Measurements from ENCODE around the gene GRIK2.

The GRIK2 gene

DNA sequence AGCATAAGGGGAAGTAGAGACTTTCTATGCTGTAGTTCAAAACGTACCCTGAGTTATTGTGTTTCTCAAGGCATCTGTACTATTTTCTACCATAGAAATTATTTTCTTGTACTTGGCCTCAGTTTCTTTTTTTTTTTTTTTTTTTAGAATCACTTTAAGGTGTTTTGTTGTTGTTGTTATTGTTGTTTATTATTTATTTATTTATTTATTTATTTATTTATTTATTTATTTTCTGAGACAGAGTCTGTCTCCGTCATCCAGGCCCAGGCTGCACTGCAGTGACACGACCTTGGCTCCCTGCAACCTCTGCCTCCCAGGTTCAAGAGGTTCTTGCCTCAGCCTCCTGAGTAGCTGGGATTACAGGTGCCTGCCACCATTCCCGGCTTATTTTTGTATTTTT lies 179.1 kb downstream of the GRIK2 start:
- Histone ChIP-seq H2AFZ (ENCODE audit: low read length, unreplicated experiment) (no peak overlapping the region), H3K79me2 (ENCODE audit: control insufficient read depth, insufficient read depth, low read length, unreplicated experiment) (no peaks in the 10 kb centered on the region), H3K27ac (ENCODE audit: low read depth, low read length) (no peak overlapping the region), H3K27me3 (ENCODE audit: insufficient read depth, low read length) (no peaks in the 10 kb centered on the region), H3K4me1 (ENCODE audit: control insufficient read depth, insufficient read depth, low read length, unreplicated experiment) (no peaks in the 10 kb centered on the region), H3K36me3 (ENCODE audit: insufficient read depth, low read length) (no peaks in the 10 kb centered on the region), H3K4me3 (ENCODE audit: low read depth, low read length) (no peak overlapping the region)

DNA sequence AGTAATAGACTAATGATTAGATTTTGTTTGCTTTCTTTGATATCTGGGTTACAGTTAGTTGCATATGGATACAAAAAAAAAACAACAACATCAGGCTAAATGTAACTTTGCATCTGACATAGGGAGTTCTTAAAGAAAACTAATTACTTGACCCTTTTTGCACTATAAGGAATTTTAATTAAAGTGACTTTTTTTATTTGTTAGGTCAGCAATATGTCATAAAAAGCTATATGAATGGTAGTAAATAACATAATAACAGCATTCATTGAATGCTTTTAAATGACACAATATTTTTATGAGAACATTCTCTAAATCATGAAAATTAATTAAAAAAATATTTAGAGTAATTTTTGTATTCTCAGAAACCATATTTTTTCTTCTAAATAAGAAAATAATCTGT lies 183.6 kb downstream of the GRIK2 start:
- Histone ChIP-seq H3K27me3 (ENCODE audit: insufficient read depth, low read length) (no peaks in the 10 kb centered on the region), H3K4me1 (ENCODE audit: control insufficient read depth, insufficient read depth, low read length, unreplicated experiment) (no peaks in the 10 kb centered on the region), H2AFZ (ENCODE audit: low read length, unreplicated experiment) (no peak overlapping the region), H3K27ac (ENCODE audit: low read depth, low read length) (no peak overlapping the region), H3K4me3 (ENCODE audit: low read depth, low read length) (no peak overlapping the region), H3K79me2 (ENCODE audit: control insufficient read depth, insufficient read depth, low read length, unreplicated experiment) (no peaks in the 10 kb centered on the region), H3K36me3 (ENCODE audit: insufficient read depth, low read length) (no peaks in the 10 kb centered on the region)

DNA sequence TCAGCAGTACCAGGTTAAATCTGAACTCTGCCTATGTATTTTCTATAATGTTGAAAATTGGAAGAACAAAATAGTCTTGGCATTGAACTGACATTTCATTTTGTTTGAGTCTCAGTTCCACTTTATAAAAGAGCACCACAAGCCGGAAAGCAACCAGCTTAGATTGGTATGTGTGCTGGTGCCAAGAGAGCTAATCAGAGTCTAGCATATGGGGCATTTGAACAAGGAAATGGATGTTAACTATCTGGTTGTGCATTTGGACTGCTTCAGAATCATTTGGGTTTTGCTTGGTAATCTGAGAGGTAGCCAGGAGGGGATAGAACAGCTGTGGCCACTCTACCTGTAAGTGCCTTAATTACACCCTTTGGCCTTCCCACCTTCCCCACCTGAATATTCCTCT lies 184.8 kb downstream of the GRIK2 start:
- Histone ChIP-seq H3K4me1 (ENCODE audit: control insufficient read depth, insufficient read depth, low read length, unreplicated experiment) (no peaks in the 10 kb centered on the region), H3K79me2 (ENCODE audit: control insufficient read depth, insufficient read depth, low read length, unreplicated experiment) (no peaks in the 10 kb centered on the region), H3K27me3 (ENCODE audit: insufficient read depth, low read length) (no peaks in the 10 kb centered on the region), H3K4me3 (ENCODE audit: low read depth, low read length) (no peak overlapping the region), H2AFZ (ENCODE audit: low read length, unreplicated experiment) (no peak overlapping the region), H3K36me3 (ENCODE audit: insufficient read depth, low read length) (no peaks in the 10 kb centered on the region), H3K27ac (ENCODE audit: low read depth, low read length) (no peak overlapping the region)

DNA sequence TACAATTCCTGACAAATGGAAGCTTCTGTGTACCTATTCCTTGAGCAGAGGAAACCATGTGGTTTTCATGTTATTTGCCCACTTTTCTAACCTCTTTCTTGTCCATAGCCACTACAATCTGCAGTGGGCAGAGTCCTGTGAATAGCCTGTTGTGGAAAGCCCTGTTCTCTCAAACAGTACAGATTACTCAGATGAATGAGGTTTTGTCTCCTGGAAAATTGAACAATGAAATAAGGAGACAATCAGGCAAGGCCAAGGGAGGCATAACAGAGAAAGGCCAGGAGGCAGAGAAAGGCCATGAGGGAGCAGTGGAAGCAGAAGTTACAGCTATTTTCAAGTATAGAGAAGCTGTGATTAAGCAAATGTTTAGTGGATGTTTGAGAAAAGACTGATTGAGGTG lies 189.3 kb downstream of the GRIK2 start:
- no peaks in the 10 kb centered on the region for H3K36me3 ChIP-seq (ENCODE audit: insufficient read depth, low read length)
- no peaks in the 10 kb centered on the region for H3K79me2 ChIP-seq (ENCODE audit: control insufficient read depth, insufficient read depth, low read length, unreplicated experiment)
- no peaks in the 10 kb centered on the region for H3K4me1 ChIP-seq (ENCODE audit: control insufficient read depth, insufficient read depth, low read length, unreplicated experiment)
- no peak overlapping the region for H2AFZ ChIP-seq (ENCODE audit: low read length, unreplicated experiment)
- H3K27me3 ChIP-seq (ENCODE audit: insufficient read depth, low read length), result no peaks in the 10 kb centered on the region
- no peak overlapping the region for H3K27ac ChIP-seq (ENCODE audit: low read depth, low read length)
- H3K4me3 ChIP-seq (ENCODE audit: low read depth, low read length), result no peak overlapping the region

DNA sequence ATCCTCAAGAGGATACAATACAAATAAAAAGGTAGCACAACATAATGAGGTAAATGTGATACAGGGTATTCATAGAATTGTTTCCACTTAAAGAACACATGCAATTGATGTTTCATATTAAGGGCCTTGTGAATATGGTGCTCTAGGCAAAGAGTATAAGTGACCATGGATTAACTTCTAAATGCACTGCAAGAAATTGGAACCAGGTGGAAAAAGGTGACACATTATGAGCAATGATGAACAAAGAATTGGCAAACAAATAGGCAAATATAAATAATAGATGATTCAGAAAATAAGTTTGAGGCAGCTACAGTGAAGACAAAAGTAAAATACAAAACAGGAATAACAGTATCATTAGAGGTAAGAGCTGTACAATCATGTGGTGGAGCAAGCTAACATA lies 192.0 kb downstream of the GRIK2 start:
- Histone ChIP-seq H3K79me2 (ENCODE audit: control insufficient read depth, insufficient read depth, low read length, unreplicated experiment) (no peaks in the 10 kb centered on the region), H3K27ac (ENCODE audit: low read depth, low read length) (no peak overlapping the region), H3K4me3 (ENCODE audit: low read depth, low read length) (no peak overlapping the region), H3K4me1 (ENCODE audit: control insufficient read depth, insufficient read depth, low read length, unreplicated experiment) (no peaks in the 10 kb centered on the region), H3K36me3 (ENCODE audit: insufficient read depth, low read length) (no peaks in the 10 kb centered on the region), H2AFZ (ENCODE audit: low read length, unreplicated experiment) (no peak overlapping the region), H3K27me3 (ENCODE audit: insufficient read depth, low read length) (no peaks in the 10 kb centered on the region)

DNA sequence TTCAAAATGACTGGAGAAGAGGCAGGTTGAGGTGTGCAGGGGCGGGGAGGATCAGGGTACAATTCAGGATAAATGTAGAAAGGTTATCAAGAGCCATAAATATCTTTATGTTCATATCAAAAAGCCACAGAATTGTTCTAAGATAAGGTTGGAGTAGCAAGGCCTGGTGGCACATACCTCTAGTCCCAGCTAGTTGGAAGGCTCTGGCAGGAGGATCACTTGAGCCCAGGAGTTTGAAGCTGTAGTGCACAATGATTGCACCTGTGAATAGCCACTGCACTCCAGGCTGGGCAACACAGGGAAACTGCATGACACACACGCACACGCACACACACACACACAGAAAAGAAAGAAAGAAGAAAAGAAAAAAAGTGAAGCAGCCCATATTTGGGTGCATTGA lies 194.8 kb downstream of the GRIK2 start:
- Histone ChIP-seq H3K27ac (ENCODE audit: low read depth, low read length) (no peak overlapping the region), H3K27me3 (ENCODE audit: insufficient read depth, low read length) (no peaks in the 10 kb centered on the region), H3K36me3 (ENCODE audit: insufficient read depth, low read length) (no peaks in the 10 kb centered on the region), H3K4me1 (ENCODE audit: control insufficient read depth, insufficient read depth, low read length, unreplicated experiment) (no peaks in the 10 kb centered on the region), H3K79me2 (ENCODE audit: control insufficient read depth, insufficient read depth, low read length, unreplicated experiment) (no peaks in the 10 kb centered on the region), H3K4me3 (ENCODE audit: low read depth, low read length) (no peak overlapping the region), H2AFZ (ENCODE audit: low read length, unreplicated experiment) (no peak overlapping the region)

DNA sequence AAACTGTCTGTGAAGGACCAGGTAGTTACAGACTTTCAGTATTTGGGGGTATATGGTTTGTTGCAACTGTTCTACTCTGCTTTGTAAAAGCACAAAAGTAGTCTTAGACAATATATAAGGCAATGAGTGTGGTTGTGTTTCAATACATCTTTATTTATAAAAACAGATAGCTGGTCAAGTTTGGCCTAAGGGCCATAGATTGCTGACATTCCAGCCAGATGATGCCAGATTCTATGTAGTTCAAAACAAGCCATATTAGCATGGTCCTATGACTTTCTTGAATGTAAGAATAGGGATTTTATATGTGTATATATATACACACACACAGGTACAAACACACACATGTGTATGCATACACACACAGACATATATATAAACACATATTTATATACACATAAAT lies 201.8 kb downstream of the GRIK2 start:
- H3K27me3 ChIP-seq (ENCODE audit: insufficient read depth, low read length), result no peaks in the 10 kb centered on the region
- H3K36me3 ChIP-seq (ENCODE audit: insufficient read depth, low read length), result no peaks in the 10 kb centered on the region
- no peaks in the 10 kb centered on the region for H3K4me1 ChIP-seq (ENCODE audit: control insufficient read depth, insufficient read depth, low read length, unreplicated experiment)
- H3K4me3 ChIP-seq (ENCODE audit: low read depth, low read length), result no peak overlapping the region
- no peak overlapping the region for H3K27ac ChIP-seq (ENCODE audit: low read depth, low read length)
- H2AFZ ChIP-seq (ENCODE audit: low read length, unreplicated experiment), result no peak overlapping the region
- H3K79me2 ChIP-seq (ENCODE audit: control insufficient read depth, insufficient read depth, low read length, unreplicated experiment), result no peaks in the 10 kb centered on the region

DNA sequence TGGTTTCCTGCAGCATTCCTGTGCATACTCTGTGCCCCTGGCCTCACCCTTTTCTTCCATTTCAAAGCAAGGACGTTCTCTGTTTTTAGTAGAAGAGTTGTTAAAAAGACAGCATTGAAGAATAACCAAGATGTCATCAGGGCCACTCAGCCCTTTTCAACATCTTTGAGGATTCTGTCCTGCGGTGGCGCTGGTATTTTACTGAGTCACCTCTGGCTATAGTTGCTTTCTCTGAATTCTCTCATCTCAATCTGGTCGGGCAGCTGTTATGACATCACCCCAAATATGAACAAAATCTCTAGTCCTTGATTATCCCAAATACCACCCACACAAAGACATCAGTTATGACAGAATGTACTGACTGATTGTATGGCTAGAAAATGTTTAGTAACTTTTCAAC lies 204.2 kb downstream of the GRIK2 start:
- no peak overlapping the region for H3K4me3 ChIP-seq (ENCODE audit: low read depth, low read length)
- H2AFZ ChIP-seq (ENCODE audit: low read length, unreplicated experiment), result no peak overlapping the region
- no peaks in the 10 kb centered on the region for H3K27me3 ChIP-seq (ENCODE audit: insufficient read depth, low read length)
- H3K27ac ChIP-seq (ENCODE audit: low read depth, low read length), result no peak overlapping the region
- no peaks in the 10 kb centered on the region for H3K36me3 ChIP-seq (ENCODE audit: insufficient read depth, low read length)
- H3K79me2 ChIP-seq (ENCODE audit: control insufficient read depth, insufficient read depth, low read length, unreplicated experiment), result no peaks in the 10 kb centered on the region
- H3K4me1 ChIP-seq (ENCODE audit: control insufficient read depth, insufficient read depth, low read length, unreplicated experiment), result no peaks in the 10 kb centered on the region

DNA sequence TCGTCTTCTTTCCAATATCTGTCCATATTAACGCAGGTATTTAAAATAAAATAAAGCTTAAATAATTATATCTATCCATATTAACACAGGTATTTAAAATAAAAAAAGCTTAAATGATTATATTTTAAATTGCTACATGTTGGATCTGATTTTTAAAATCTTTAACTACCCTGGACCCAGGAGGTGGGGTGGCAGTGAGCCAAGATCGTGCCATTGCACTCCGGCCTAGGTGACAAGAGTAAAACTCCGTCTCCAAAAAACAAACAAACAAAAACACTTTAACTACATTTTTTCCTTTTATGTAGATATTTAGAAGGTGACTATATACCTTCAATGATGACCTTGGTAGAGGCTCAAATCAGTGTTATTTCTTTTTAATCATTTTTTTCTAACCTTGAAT lies 211.9 kb downstream of the GRIK2 start:
- Histone ChIP-seq H3K27ac (ENCODE audit: low read depth, low read length) (no peak overlapping the region), H3K36me3 (ENCODE audit: insufficient read depth, low read length) (no peaks in the 10 kb centered on the region), H3K27me3 (ENCODE audit: insufficient read depth, low read length) (no peaks in the 10 kb centered on the region), H3K79me2 (ENCODE audit: control insufficient read depth, insufficient read depth, low read length, unreplicated experiment) (no peaks in the 10 kb centered on the region), H3K4me3 (ENCODE audit: low read depth, low read length) (no peak overlapping the region), H3K4me1 (ENCODE audit: control insufficient read depth, insufficient read depth, low read length, unreplicated experiment) (no peaks in the 10 kb centered on the region), H2AFZ (ENCODE audit: low read length, unreplicated experiment) (no peak overlapping the region)

DNA sequence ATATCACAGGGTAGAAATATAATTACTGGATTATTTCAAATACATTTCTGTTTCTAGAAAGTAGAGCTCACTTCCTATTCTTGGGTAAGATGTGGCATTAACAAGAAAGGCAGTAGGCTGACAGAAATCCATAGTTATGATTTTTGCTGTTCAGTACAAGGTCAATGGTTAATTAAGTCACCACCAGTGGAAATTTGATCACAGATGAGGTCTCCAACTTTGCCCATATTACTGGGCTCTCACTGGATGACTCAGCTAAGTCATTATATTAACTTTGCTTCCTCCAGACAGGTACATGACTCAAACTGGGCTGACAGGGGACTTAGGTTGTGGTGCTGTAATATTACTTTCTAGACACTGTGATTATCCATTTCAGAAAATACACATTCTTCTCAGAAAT lies 212.4 kb downstream of the GRIK2 start:
- Histone ChIP-seq H3K4me3 (ENCODE audit: low read depth, low read length) (no peak overlapping the region), H3K27me3 (ENCODE audit: insufficient read depth, low read length) (no peaks in the 10 kb centered on the region)

DNA sequence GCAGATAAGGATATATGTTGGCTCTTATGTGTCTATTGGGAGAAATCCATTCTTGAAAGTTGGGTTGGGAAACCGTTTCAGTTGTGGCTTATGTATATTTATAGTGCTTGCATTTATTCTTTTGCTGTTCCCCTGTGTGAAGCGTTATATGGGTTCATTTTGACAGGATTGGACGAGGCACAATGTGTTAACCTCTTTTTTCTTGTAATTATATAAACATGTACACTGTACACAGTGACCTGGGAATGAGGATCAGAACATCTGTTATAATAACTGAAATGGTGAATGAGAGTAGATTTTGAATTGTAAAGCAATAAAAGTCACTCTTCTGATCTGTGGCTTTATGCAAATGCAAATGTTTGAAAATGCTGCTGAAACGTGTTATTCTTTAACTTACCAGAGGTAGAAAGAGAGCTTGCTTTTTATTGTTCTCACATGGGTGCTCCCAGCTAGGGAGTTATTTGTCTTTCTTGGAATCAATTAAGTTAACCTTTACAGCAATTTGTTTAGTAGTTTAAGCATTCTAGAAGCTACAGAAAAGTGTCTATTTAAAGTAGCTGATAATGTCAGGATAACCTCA lies 213.7 kb downstream of the GRIK2 start:
- no peak overlapping the region for H3K4me3 ChIP-seq (ENCODE audit: low read depth, low read length)
- H3K79me2 ChIP-seq (ENCODE audit: control insufficient read depth, insufficient read depth, low read length, unreplicated experiment), result no peaks in the 10 kb centered on the region
- no peak overlapping the region for H2AFZ ChIP-seq (ENCODE audit: low read length, unreplicated experiment)
- no peaks in the 10 kb centered on the region for H3K27me3 ChIP-seq (ENCODE audit: insufficient read depth, low read length)
- no peaks in the 10 kb centered on the region for H3K36me3 ChIP-seq (ENCODE audit: insufficient read depth, low read length)
- no peaks in the 10 kb centered on the region for H3K4me1 ChIP-seq (ENCODE audit: control insufficient read depth, insufficient read depth, low read length, unreplicated experiment)
- no peak overlapping the region for H3K27ac ChIP-seq (ENCODE audit: low read depth, low read length)

More for the DNA sequence above, 212.4 kb downstream of the GRIK2 start:
- no peaks in the 10 kb centered on the region for H3K36me3 ChIP-seq (ENCODE audit: insufficient read depth, low read length)
- no peaks in the 10 kb centered on the region for H3K4me1 ChIP-seq (ENCODE audit: control insufficient read depth, insufficient read depth, low read length, unreplicated experiment)
- H3K79me2 ChIP-seq (ENCODE audit: control insufficient read depth, insufficient read depth, low read length, unreplicated experiment), result no peaks in the 10 kb centered on the region
- no peak overlapping the region for H3K27ac ChIP-seq (ENCODE audit: low read depth, low read length)
- H2AFZ ChIP-seq (ENCODE audit: low read length, unreplicated experiment), result no peak overlapping the region

Data from ACC112 (cell line).